ENCODE measurements around the gene TMEM167A.
A peak's percentile ranks its signal among the peaks of the same experiment; 100 is the strongest.

Gene TMEM167A

DNA sequence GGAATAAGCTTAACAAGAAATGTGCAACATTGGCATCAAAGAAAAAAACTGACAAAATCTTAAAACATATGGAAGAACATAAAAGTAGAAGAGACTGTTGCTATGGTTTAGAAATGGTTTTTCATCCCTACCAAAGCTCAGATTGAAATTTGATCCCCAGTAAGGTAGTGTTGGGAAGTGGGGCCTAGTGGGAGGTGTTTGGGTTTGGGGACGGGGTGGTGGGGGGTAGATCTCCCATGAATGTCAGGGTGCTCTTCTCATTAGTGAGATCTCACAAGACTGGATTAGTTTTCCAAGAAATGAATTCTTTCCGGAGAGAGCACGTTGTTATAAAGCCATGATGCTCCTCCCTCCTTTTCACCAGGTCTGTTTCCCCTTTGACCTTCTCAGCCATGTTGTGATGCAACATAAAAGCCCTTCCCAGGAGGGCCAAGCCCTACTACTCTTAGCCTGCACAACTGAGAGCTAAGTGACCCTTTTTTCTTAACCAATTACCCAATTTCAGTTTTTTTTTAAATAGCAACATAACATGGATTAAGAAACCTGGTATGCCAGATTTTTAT lies 10.6 kb downstream of the TMEM167A start:
- H3K4me3 Mint-ChIP-seq, result no peak overlapping the region
- no peaks in the 10 kb centered on the region for H3K9me3 Mint-ChIP-seq
- H3K27ac Mint-ChIP-seq, result no peak overlapping the region
- peaks cover 13% of the 10 kb centered on the region for H3K36me3 Mint-ChIP-seq
- H3K27me3 Mint-ChIP-seq, result no peaks in the 10 kb centered on the region
- peaks cover 61% of the 10 kb centered on the region for H3K4me1 Mint-ChIP-seq

- no peak overlapping the region for H3K4me3 Mint-ChIP-seq
- H3K27ac Mint-ChIP-seq, result no peak overlapping the region
- peaks cover 29% of the 10 kb centered on the region for H3K4me1 Mint-ChIP-seq
- no peaks in the 10 kb centered on the region for H3K27me3 Mint-ChIP-seq
- peaks cover 19% of the 10 kb centered on the region for H3K36me3 Mint-ChIP-seq
- no peaks in the 10 kb centered on the region for H3K9me3 Mint-ChIP-seq
Observed at GRCh38 chr5:83059341-83059740, 17.9 kb downstream of the TMEM167A start.

DNA sequence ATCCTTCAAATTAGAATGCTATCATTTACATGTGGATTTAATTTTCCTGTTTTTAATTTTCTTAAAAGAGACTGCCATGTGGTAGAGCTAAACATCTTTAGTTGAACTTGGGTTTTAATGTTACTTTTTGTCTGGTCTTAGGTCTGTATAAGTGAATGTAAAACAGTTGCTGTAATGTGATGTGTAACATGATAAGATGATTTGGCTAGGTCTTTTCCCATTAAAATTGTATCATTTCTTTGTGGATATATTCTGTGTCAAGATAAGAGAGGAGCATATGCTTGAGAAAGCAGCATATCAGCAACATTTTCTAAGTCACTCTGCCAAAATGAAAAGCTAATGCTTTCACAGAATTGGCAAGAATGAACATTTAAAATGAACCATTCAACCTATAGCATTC lies 18.5 kb downstream of the TMEM167A start:
- Mint-ChIP-seq H3K4me3 (no peak overlapping the region), H3K4me1 (peaks cover 25% of the 10 kb centered on the region), H3K27me3 (no peaks in the 10 kb centered on the region), H3K27ac (no peak overlapping the region), H3K9me3 (no peaks in the 10 kb centered on the region), H3K36me3 (peaks cover 22% of the 10 kb centered on the region)

GRCh38 chr5:83055166-83055565 lies 22.0 kb downstream of the TMEM167A start:
- Mint-ChIP-seq H3K4me1 (peaks cover 19% of the 10 kb centered on the region), H3K9me3 (no peaks in the 10 kb centered on the region), H3K27me3 (no peaks in the 10 kb centered on the region), H3K36me3 (peaks cover 25% of the 10 kb centered on the region), H3K27ac (no peak overlapping the region), H3K4me3 (no peak overlapping the region)

- Mint-ChIP-seq H3K4me1 (peaks cover 6% of the 10 kb centered on the region), H3K27me3 (no peaks in the 10 kb centered on the region), H3K9me3 (no peaks in the 10 kb centered on the region), H3K36me3 (peaks cover 20% of the 10 kb centered on the region), H3K27ac (peak overlapping the region; percentile 7), H3K4me3 (no peak overlapping the region)
Observed at GRCh38 chr5:83050723-83051340, 26.4 kb downstream of the TMEM167A start.

DNA sequence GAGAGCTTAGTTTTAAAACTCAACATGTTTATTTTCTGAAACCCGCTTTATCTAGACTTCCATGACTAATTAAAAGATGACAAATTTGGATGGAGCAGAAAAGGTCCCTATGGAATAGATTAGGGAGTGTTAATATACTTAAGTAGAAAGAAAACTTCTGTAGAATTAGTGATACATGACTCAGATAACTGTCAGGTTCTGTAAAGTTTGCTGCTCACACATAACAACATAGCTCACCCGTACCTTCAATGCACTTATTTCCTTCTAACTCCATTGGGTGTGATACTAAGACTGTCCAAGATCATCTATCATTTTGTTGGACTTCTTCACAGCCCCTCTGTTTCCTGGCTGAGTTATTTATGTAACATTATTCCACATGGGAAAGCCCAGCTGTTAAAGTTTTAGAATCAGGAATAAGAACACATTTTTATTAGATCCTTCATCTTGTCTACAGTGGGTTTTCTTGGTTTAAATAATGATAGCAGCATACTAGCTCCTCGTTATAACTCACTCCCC lies 27.8 kb downstream of the TMEM167A start:
- H3K27me3 Mint-ChIP-seq, result no peaks in the 10 kb centered on the region
- H3K4me3 Mint-ChIP-seq, result no peak overlapping the region
- no peaks in the 10 kb centered on the region for H3K9me3 Mint-ChIP-seq
- peaks cover 15% of the 10 kb centered on the region for H3K36me3 Mint-ChIP-seq
- H3K27ac Mint-ChIP-seq, result no peak overlapping the region
- H3K4me1 Mint-ChIP-seq, result no peaks in the 10 kb centered on the region

GRCh38 chr5:83048811-83049210 lies 28.4 kb downstream of the TMEM167A start:
- H3K4me1 Mint-ChIP-seq, result no peaks in the 10 kb centered on the region
- no peaks in the 10 kb centered on the region for H3K27me3 Mint-ChIP-seq
- no peaks in the 10 kb centered on the region for H3K9me3 Mint-ChIP-seq
- H3K4me3 Mint-ChIP-seq, result no peak overlapping the region
- H3K27ac Mint-ChIP-seq, result no peak overlapping the region
- H3K36me3 Mint-ChIP-seq, result peaks cover 11% of the 10 kb centered on the region

DNA sequence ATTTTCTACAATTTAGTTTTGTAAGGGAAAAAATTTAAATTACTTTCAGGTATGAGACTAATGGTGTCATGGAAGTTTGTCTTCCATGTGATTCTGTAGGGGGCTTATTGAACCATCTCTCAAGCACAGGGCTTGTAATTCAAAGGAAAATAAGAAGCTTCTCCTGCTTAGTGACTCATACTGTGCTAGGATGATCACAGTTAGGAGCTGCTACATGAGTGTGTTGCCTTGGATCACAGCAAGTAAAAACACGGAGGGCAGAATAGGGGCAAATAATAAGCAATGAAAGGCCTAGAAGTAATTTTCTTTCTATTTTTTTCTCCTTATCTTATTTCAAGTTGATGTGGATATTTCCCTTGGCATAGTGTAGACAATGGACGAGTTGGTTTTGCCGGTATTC lies 28.9 kb downstream of the TMEM167A start:
- Mint-ChIP-seq H3K27me3 (no peaks in the 10 kb centered on the region), H3K36me3 (peaks cover 12% of the 10 kb centered on the region), H3K4me1 (no peaks in the 10 kb centered on the region), H3K4me3 (no peak overlapping the region), H3K27ac (no peak overlapping the region), H3K9me3 (no peaks in the 10 kb centered on the region)

DNA sequence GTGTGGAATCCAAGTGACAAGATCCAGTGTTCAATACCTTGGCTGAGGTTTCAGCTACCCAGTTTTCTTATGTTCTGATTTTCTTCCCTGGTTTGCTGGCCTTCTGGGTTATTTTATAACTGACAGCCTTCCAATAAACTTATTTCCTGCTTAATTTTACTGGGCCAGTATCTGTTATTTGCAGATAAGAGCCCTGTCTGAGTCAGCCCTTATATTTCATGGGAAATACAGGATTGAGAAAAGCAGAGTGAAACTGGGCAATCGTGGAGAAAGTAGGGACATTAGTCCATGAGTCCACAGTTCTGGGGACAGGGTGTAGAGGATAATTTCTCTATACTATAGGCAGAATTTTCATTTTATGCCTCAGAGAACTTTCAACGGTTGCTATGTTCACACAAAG lies 32.3 kb downstream of the TMEM167A start:
- no peaks in the 10 kb centered on the region for H3K27me3 Mint-ChIP-seq
- no peak overlapping the region for H3K27ac Mint-ChIP-seq
- no peak overlapping the region for H3K4me3 Mint-ChIP-seq
- H3K4me1 Mint-ChIP-seq, result no peaks in the 10 kb centered on the region
- no peaks in the 10 kb centered on the region for H3K9me3 Mint-ChIP-seq
- H3K36me3 Mint-ChIP-seq, result peaks cover 6% of the 10 kb centered on the region

- Mint-ChIP-seq H3K4me3 (no peak overlapping the region), H3K27ac (no peak overlapping the region), H3K27me3 (no peaks in the 10 kb centered on the region), H3K36me3 (peaks cover 4% of the 10 kb centered on the region), H3K9me3 (no peaks in the 10 kb centered on the region), H3K4me1 (peaks cover 4% of the 10 kb centered on the region)
Observed at GRCh38 chr5:83042507-83042906, 34.7 kb downstream of the TMEM167A start.

DNA sequence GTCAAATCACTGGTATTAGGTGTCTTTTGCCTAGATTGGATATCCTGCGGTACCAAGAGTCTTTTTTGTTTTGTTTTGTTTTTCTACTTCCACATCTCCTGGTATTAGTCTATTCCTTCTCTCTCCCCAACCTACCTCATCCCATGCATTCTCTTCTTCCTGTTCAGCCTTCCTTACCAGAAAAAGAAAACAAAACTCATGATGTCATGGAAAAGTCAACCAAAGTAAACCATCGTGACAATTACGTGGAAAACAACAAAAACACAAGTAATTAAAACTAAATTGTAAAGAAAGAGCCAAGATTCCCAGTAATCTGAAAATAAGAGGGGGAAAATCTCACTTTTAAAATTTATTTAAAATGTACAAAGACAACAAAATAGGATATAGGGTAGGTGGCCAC lies 38.3 kb downstream of the TMEM167A start:
- Mint-ChIP-seq H3K9me3 (no peaks in the 10 kb centered on the region), H3K4me1 (peaks cover 10% of the 10 kb centered on the region), H3K36me3 (peaks cover 3% of the 10 kb centered on the region), H3K27me3 (no peaks in the 10 kb centered on the region), H3K27ac (no peak overlapping the region), H3K4me3 (no peak overlapping the region)

DNA sequence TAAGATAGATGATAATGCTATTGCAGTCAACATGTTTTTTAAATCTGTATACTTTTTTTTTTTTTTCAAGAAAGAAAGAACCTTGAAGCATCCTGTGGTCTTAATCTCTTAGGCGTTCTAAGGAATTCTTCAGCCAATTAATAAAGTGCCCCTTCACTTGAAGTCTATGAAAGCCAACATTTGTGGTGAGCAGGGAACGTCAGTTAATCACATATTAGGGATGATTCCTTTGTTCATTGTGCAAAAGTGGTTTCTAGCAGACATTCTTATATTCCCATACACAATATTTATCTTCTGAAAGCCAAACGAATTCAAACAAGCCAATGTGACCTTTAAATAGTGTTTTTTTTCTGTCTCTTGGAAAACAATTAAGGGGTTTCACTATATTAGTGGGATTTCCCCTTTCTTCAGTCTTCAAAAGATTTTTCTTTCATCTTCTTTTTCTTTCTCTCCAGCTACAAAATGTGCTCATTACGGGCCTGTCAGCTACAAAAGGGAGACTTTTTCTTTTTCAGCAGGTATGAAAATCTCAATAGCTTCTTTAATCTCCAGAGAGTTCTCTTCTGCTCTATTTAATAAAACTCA lies 40.1 kb downstream of the TMEM167A start:
- no peaks in the 10 kb centered on the region for H3K36me3 Mint-ChIP-seq
- H3K4me3 Mint-ChIP-seq, result no peak overlapping the region
- peak overlapping the region; percentile 77 for H3K27ac Mint-ChIP-seq
- no peaks in the 10 kb centered on the region for H3K9me3 Mint-ChIP-seq
- H3K4me1 Mint-ChIP-seq, result peaks cover 10% of the 10 kb centered on the region
- no peaks in the 10 kb centered on the region for H3K27me3 Mint-ChIP-seq

DNA sequence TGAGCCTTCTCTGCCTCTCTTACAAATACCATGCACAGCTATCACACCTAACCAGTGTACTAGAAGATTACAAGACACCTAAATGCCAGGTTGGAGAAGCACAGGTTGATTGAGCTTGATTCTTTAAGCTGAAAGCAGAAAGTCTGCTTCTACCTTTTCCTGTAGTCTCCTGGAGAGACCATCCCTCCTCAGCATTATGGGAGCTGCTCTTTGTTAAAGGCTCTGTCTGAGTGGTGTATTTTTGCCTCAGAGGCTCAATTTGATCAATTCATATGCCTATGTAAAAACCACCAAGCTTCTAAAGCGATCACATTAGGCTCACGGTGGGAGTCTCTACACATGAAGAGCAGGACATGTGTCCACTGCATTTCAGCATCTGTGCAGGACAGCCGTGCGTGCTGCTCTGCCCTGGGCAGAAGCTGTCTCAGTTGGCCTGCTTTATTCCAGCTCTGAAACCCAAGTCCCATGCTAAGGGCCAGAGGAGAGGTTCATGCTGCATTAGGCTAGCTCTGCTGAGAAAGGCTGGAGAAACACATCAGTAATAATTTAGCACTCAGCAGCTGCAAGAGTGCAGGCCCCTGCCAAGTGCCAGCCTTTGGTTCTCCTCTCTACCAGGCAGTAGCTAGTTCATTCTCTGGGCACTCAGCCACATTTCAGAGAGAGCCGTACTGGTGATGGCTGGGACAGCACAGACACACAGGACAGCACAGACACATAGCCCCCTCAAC lies 41.7 kb downstream of the TMEM167A start:
- Mint-ChIP-seq H3K4me3 (no peak overlapping the region), H3K36me3 (no peaks in the 10 kb centered on the region), H3K27ac (no peak overlapping the region), H3K9me3 (no peaks in the 10 kb centered on the region), H3K27me3 (peaks cover 1% of the 10 kb centered on the region), H3K4me1 (peaks cover 10% of the 10 kb centered on the region)

GRCh38 chr5:83034528-83035207 lies 42.5 kb downstream of the TMEM167A start:
- no peak overlapping the region for H3K4me3 Mint-ChIP-seq
- peaks cover 10% of the 10 kb centered on the region for H3K4me1 Mint-ChIP-seq
- no peak overlapping the region for H3K27ac Mint-ChIP-seq
- no peaks in the 10 kb centered on the region for H3K9me3 Mint-ChIP-seq
- H3K36me3 Mint-ChIP-seq, result no peaks in the 10 kb centered on the region
- H3K27me3 Mint-ChIP-seq, result peaks cover 1% of the 10 kb centered on the region

- H3K36me3 Mint-ChIP-seq, result no peaks in the 10 kb centered on the region
- no peaks in the 10 kb centered on the region for H3K9me3 Mint-ChIP-seq
- no peak overlapping the region for H3K4me3 Mint-ChIP-seq
- peaks cover 10% of the 10 kb centered on the region for H3K4me1 Mint-ChIP-seq
- no peak overlapping the region for H3K27ac Mint-ChIP-seq
- H3K27me3 Mint-ChIP-seq, result peaks cover 1% of the 10 kb centered on the region
Observed at GRCh38 chr5:83034036-83034435, 43.2 kb downstream of the TMEM167A start.
